ENCODE data around the gene GBE1.
"Not testable (repeated sequence)": the region's sequence is repeated elsewhere in the genome, so short reads cannot be mapped to it uniquely, and the experiment has no call there.

The GBE1 gene

GRCh38 chr3:81752604-81753003 lies 8.8 kb downstream of the GBE1 start:
- DNase-seq = no peak

- no peak for DNase-seq
Measured at GRCh38 chr3:81749265-81749664, 12.2 kb downstream of the GBE1 start.

GRCh38 chr3:81747280-81747679 lies 14.2 kb downstream of the GBE1 start:
- DNase-seq = not testable (repeated sequence)

- DNase-seq = no peak
Measured at GRCh38 chr3:81744366-81744765, 17.1 kb downstream of the GBE1 start.

GRCh38 chr3:81743096-81744025 lies 18.1 kb downstream of the GBE1 start:
- DNase-seq = no peak

- no peak for DNase-seq
Measured at GRCh38 chr3:81742581-81742980, 18.9 kb downstream of the GBE1 start.

- no peak for DNase-seq
Measured at GRCh38 chr3:81741216-81741615, 20.2 kb downstream of the GBE1 start.

- no peak for DNase-seq
Measured at GRCh38 chr3:81740731-81741130, 20.7 kb downstream of the GBE1 start.

GRCh38 chr3:81735334-81735733 lies 26.1 kb downstream of the GBE1 start:
- DNase-seq = no peak

GRCh38 chr3:81734742-81735141 lies 26.7 kb downstream of the GBE1 start:
- no peak for DNase-seq

GRCh38 chr3:81732642-81733041 lies 28.8 kb downstream of the GBE1 start:
- no peak for DNase-seq

- no peak for DNase-seq
Measured at GRCh38 chr3:81728766-81729544, 32.5 kb downstream of the GBE1 start.

- DNase-seq = no peak
Measured at GRCh38 chr3:81726735-81727134, 34.7 kb downstream of the GBE1 start.

GRCh38 chr3:81726132-81726531 lies 35.3 kb downstream of the GBE1 start:
- DNase-seq = no peak

GRCh38 chr3:81723732-81724313 lies 37.6 kb downstream of the GBE1 start:
- DNase-seq = peak; percentile 26

- DNase-seq = no peak
Measured at GRCh38 chr3:81718311-81718710, 43.1 kb downstream of the GBE1 start.

- no peak for DNase-seq
Measured at GRCh38 chr3:81716870-81717509, 44.5 kb downstream of the GBE1 start.

GRCh38 chr3:81713031-81713430 lies 48.4 kb downstream of the GBE1 start:
- no peak for DNase-seq

- no peak for DNase-seq
Measured at GRCh38 chr3:81709606-81710005, 51.8 kb downstream of the GBE1 start.

GRCh38 chr3:81707996-81708395 lies 53.4 kb downstream of the GBE1 start:
- DNase-seq = no peak

- no peak for DNase-seq
Measured at GRCh38 chr3:81702126-81702525, 59.3 kb downstream of the GBE1 start.

GRCh38 chr3:81699536-81700320 lies 61.7 kb downstream of the GBE1 start:
- no peak for DNase-seq
